Measurements from ENCODE around the gene PRKCH. TPM values are rescaled to one million over a fixed set of nuclear protein-coding genes. Genes with fewer than 3 reads are reported as not detected.

Gene PRKCH
- total RNA-seq, 2 experiments from 2014 or later, result 193 to 194 TPM

DNA sequence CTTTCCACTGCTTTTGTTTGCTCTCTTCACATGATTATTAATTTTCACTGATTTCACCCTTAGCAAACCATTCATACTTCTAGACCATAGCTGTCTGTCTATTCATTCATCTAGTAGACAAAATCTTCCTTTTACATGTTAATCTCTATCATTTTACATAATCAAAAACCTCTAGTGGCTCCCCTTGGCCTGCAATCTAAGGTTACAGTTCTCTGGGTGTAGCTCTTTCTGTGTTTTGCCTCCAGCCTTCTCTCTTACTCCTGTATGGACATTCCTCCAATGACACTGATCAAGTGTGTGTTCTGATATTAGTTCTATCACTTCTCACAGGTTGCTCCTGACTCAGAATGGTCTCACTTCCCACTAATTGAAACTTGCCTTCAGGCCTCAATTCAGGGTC, 56.4 kb downstream of the PRKCH start:
- H3K27ac Mint-ChIP-seq, result peak overlapping the region; percentile 83
- CTCF ChIA-PET, result interaction anchor here (1.2 to 2.8 kb wide), 6 partner anchors 9 to 95 kb away, joined by 3 to 10 read pairs (median 4); no protein-coding TSS in a partner anchor
- no peak for ATAC-seq
- no peak for DNase-seq
- peaks cover 92% of the 10 kb centered on the region for H3K4me1 Mint-ChIP-seq (ENCODE audit: low read depth)
- no peak overlapping the region for H3K4me3 Mint-ChIP-seq
- H3K9me3 Mint-ChIP-seq, result peaks cover 31% of the 10 kb centered on the region
- no peaks in the 10 kb centered on the region for H3K27me3 Mint-ChIP-seq
- POLR2A ChIA-PET, result interaction anchor here (1.2 to 5.9 kb wide), 10 partner anchors 10 to 83 kb away, joined by 3 to 39 read pairs (median 6); no protein-coding TSS in a partner anchor
- H3K36me3 Mint-ChIP-seq (ENCODE audit: low read depth), result peaks cover 87% of the 10 kb centered on the region
- intact Hi-C loops (cut with micrococcal nuclease), result no loop called here
- TF ChIP-seq, protein P1, sequence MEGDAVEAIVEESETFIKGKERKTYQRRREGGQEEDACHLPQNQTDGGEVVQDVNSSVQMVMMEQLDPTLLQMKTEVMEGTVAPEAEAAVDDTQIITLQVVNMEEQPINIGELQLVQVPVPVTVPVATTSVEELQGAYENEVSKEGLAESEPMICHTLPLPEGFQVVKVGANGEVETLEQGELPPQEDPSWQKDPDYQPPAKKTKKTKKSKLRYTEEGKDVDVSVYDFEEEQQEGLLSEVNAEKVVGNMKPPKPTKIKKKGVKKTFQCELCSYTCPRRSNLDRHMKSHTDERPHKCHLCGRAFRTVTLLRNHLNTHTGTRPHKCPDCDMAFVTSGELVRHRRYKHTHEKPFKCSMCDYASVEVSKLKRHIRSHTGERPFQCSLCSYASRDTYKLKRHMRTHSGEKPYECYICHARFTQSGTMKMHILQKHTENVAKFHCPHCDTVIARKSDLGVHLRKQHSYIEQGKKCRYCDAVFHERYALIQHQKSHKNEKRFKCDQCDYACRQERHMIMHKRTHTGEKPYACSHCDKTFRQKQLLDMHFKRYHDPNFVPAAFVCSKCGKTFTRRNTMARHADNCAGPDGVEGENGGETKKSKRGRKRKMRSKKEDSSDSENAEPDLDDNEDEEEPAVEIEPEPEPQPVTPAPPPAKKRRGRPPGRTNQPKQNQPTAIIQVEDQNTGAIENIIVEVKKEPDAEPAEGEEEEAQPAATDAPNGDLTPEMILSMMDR (IDR thresholded peaks at IDR 0.05), result no peak

- POLR2A ChIA-PET, result interaction anchor here (0.9 to 5.9 kb wide), 6 partner anchors 8 to 99 kb away, joined by 3 to 39 read pairs (median 10); partner anchors contain the start of gene TMEM30B
- CTCF ChIA-PET, result interaction anchor here (1.0 to 1.5 kb wide), 2 partner anchors 83 to 458 kb away, joined by 3 to 4 read pairs; no protein-coding TSS in a partner anchor
- Mint-ChIP-seq H3K27me3 (no peaks in the 10 kb centered on the region), H3K4me1 (ENCODE audit: low read depth) (peaks cover 80% of the 10 kb centered on the region), H3K9me3 (peaks cover 17% of the 10 kb centered on the region), H3K4me3 (peak overlapping the region; percentile 54), H3K36me3 (ENCODE audit: low read depth) (peaks cover 70% of the 10 kb centered on the region), H3K27ac (peak overlapping the region; percentile 83)
- TF ChIP-seq, protein P1 (IDR thresholded peaks at IDR 0.05), result no peak
- peak; percentile 75 for ATAC-seq
- peak; percentile 69 for DNase-seq
- intact Hi-C loops (cut with micrococcal nuclease), result loop anchor here (2.0 kb wide), 1 partner anchor 15 kb away; no protein-coding TSS in a partner anchor
These were observed 58.3 kb downstream of the PRKCH start for GRCh38 chr14:61379639-61380184.

- ChIA-PET POLR2A (interaction anchor here (0.9 to 5.9 kb wide), 4 partner anchors 12 to 31 kb away, joined by 3 to 39 read pairs (median 3); no protein-coding TSS in a partner anchor), CTCF (interaction anchor here (1.0 to 1.5 kb wide), 3 partner anchors 44 to 84 kb away, joined by 4 to 5 read pairs (median 4); no protein-coding TSS in a partner anchor)
- TF ChIP-seq, protein P1 (IDR thresholded peaks at IDR 0.05), result no peak
- peaks cover 59% of the 10 kb centered on the region for H3K36me3 Mint-ChIP-seq (ENCODE audit: low read depth)
- peaks cover 6% of the 10 kb centered on the region for H3K9me3 Mint-ChIP-seq
- H3K4me3 Mint-ChIP-seq, result peak overlapping the region; percentile 54
- no peaks in the 10 kb centered on the region for H3K27me3 Mint-ChIP-seq
- intact Hi-C loops (cut with micrococcal nuclease), result loop anchor here (2.0 kb wide), 1 partner anchor 16 kb away; no protein-coding TSS in a partner anchor
- DNase-seq (peak; percentile 38), ATAC-seq (no peak)
- H3K4me1 Mint-ChIP-seq (ENCODE audit: low read depth), result peaks cover 69% of the 10 kb centered on the region
- H3K27ac Mint-ChIP-seq, result peak overlapping the region; percentile 83
These were observed 59.6 kb downstream of the PRKCH start for GRCh38 chr14:61380984-61381383.

GRCh38 chr14:61381553-61381952, 60.2 kb downstream of the PRKCH start:
- ChIA-PET POLR2A (interaction anchor here (0.5 to 1.6 kb wide), 3 partner anchors 13 to 47 kb away, joined by 3 to 4 read pairs (median 3); no protein-coding TSS in a partner anchor), CTCF (interaction anchor here (1.3 to 2.5 kb wide), 4 partner anchors 13 to 101 kb away, joined by 3 to 17 read pairs (median 6); partner anchors contain the start of gene TMEM30B)
- peak overlapping the region; percentile 83 for H3K27ac Mint-ChIP-seq
- H3K9me3 Mint-ChIP-seq, result peaks cover under 1% of the 10 kb centered on the region
- TF ChIP-seq, protein P1 (IDR thresholded peaks at IDR 0.05), result no peak
- H3K27me3 Mint-ChIP-seq, result no peaks in the 10 kb centered on the region
- H3K4me3 Mint-ChIP-seq, result peak overlapping the region; percentile 54
- ATAC-seq (no peak), DNase-seq (peak; percentile 37)
- H3K36me3 Mint-ChIP-seq (ENCODE audit: low read depth), result peaks cover 53% of the 10 kb centered on the region
- intact Hi-C loops (cut with micrococcal nuclease), result loop anchor here (2.0 kb wide), 1 partner anchor 17 kb away; no protein-coding TSS in a partner anchor
- peaks cover 64% of the 10 kb centered on the region for H3K4me1 Mint-ChIP-seq (ENCODE audit: low read depth)

Measured in activated CD8-positive, alpha-beta T cell treated with anti-CD3 and anti-CD28 coated beads for 36 hours (primary cell).